GM12878 (cell line): ENCODE measurements around the gene SLC4A5. TPM values are rescaled to one million over a fixed set of nuclear protein-coding genes. Genes with fewer than 3 reads are reported as not detected.
A peak's percentile ranks its signal among the peaks of the same experiment; 100 is the strongest.

Experiments used
- BCLAF1 ChIP-seq: fragments of 450-650 bp; IDR thresholded peaks from 2 replicates; pipeline ENCODE4 v1.6.1; 2017; ENCODE audit warnings: antibody characterized with exemption, mild to moderate bottlenecking, moderate library complexity
- CBX5 ChIP-seq: sonication (generic); IDR thresholded peaks from 2 replicates; pipeline ENCODE4 v1.6.1; 2016; ENCODE audit warnings: low read depth, moderate library complexity, mild to moderate bottlenecking, inconsistent platforms
- CREB1 ChIP-seq: IDR thresholded peaks from 2 replicates; pipeline ENCODE4 v1.6.1; 2012; ENCODE audit warnings: low read depth, mild to moderate bottlenecking, inconsistent platforms
- CREM ChIP-seq: IDR thresholded peaks from 2 replicates; pipeline ENCODE4 v1.6.1; 2014; ENCODE audit warnings: antibody characterized with exemption, low read depth
- CUX1 ChIP-seq: IDR thresholded peaks from 2 replicates; pipeline ENCODE4 v1.6.1; 2012; ENCODE audit warnings: improper control_type of control experiment, low read depth, low read length; ENCODE audit not compliant: insufficient replicate concordance
- DPF2 ChIP-seq: fragments of 450-650 bp; IDR thresholded peaks from 2 replicates; pipeline ENCODE4 v1.6.1; 2017; ENCODE audit warnings: mild to moderate bottlenecking
- FOXM1 ChIP-seq: IDR thresholded peaks from 2 replicates; pipeline ENCODE4 v1.6.1; 2012; ENCODE audit warnings: low read depth, mild to moderate bottlenecking, inconsistent platforms, low read length, moderate library complexity
- JUND ChIP-seq: IDR thresholded peaks from 2 replicates; pipeline ENCODE4 v1.6.1; 2012; ENCODE audit warnings: low read depth, mild to moderate bottlenecking, low read length, improper control_type of control experiment, moderate library complexity
- KAT2A ChIP-seq: conservative IDR thresholded peaks from 2 replicates; pipeline ENCODE4 v1.6.1; 2011; ENCODE audit warnings: low read depth, low read length; ENCODE audit not compliant: control insufficient read depth
- NKRF ChIP-seq: fragments of 450-650 bp; conservative IDR thresholded peaks from 2 replicates; pipeline ENCODE4 v1.6.1; 2017; ENCODE audit warnings: mild to moderate bottlenecking, moderate library complexity
- NRF1 ChIP-seq: conservative IDR thresholded peaks from 2 replicates; pipeline ENCODE4 v1.6.1; 2011; ENCODE audit warnings: mild to moderate bottlenecking, low read depth, low read length, improper control_type of control experiment
- RB1 ChIP-seq: fragments of 450-650 bp; formaldehyde crosslinking; IDR thresholded peaks from 2 replicates; pipeline ENCODE4 v1.6.1; 2017; ENCODE audit warnings: mild to moderate bottlenecking, borderline replicate concordance
- RFX5 ChIP-seq: IDR thresholded peaks from 2 replicates; pipeline ENCODE4 v1.6.1; 2011; ENCODE audit warnings: low read depth, low read length, improper control_type of control experiment
- SMARCA5 ChIP-seq: fragments of 450-650 bp; IDR thresholded peaks from 2 replicates; pipeline ENCODE4 v1.6.1; 2017; ENCODE audit warnings: mild to moderate bottlenecking
- SUZ12 ChIP-seq: fragments of 200-600 bp; sonication (generic); IDR thresholded peaks from one replicate; pipeline ENCODE4 v1.6.1; 2018; ENCODE audit warnings: antibody characterized with exemption, mild to moderate bottlenecking; ENCODE audit not compliant: unreplicated experiment
- ZBTB40 ChIP-seq: fragments of 450-650 bp; IDR thresholded peaks from 2 replicates; pipeline ENCODE4 v1.6.1; 2016; ENCODE audit warnings: mild to moderate bottlenecking, moderate library complexity, borderline replicate concordance
- polyA plus RNA-seq, 11 experiments: library from polyadenylated mRNA; depleted of rRNA in 4 of 11; unstranded in 6 of 11; stranded (reverse) in 5 of 11; fragments of >200 nt; fragmentation: Nextera tagmentation in 4 of 11; fragmentation: Illumina TruSeq in 1 of 11; extraction: Ambion mirVana in 4 of 11; extraction: Trizol in 1 of 11; gene quantifications; 1 replicate in 1 of 11; 2 replicates in 10 of 11; pipeline versions ENCODE4 v1.2.1 to v1.2.3, GENCODE V29; 2011 to 2016; ENCODE audit warnings: inconsistent platforms in 2 of 11, missing spikeins in 2 of 11, low read depth in 1 of 11
- total RNA-seq, 4 experiments: library from RNA; depleted of rRNA in 3 of 4; stranded (reverse); fragments of >200 nt in 3 of 4; fragmentation: Illumina TruSeq in 1 of 4; extraction: Trizol in 1 of 4; gene quantifications; 2 replicates each; pipeline versions ENCODE4 v1.2.1 to v1.2.3, GENCODE V29; 2013 to 2021

SLC4A5 gene
- total and polyA plus RNA-seq, 10 of the 15 experiments (the other 5 are each of a cell fraction or from before 2014, with no cell fraction given): 0.15 to 4.7 (median 1.6) TPM

- no peak for TF ChIP-seq CUX1
- no peak for TF ChIP-seq CBX5
- TF ChIP-seq FOXM1: no peak
- no peak for TF ChIP-seq BCLAF1
- no peak for TF ChIP-seq JUND
- TF ChIP-seq KAT2A: no peak
- TF ChIP-seq CREM: no peak; the same call in 1 of the 2 replicates
- TF ChIP-seq RFX5: peak; percentile 90
- no peak for TF ChIP-seq NRF1
- TF ChIP-seq ZBTB40: 0 out of 2 replicates have a peak, but pooled peaks have one; percentile 14
- TF ChIP-seq SUZ12: no peak
- peak; percentile 76; the same call in 1 of the 2 replicates for TF ChIP-seq CREB1
- peak; percentile 20; the same call in 1 of the 2 replicates for TF ChIP-seq NKRF
- 0 out of 2 replicates have a peak, but pooled peaks have one; percentile 37 for TF ChIP-seq SMARCA5
- TF ChIP-seq DPF2: 0 out of 2 replicates have a peak, but pooled peaks have one; percentile 7
- TF ChIP-seq RB1: no peak
Measured at GRCh38 chr2:74198023-74198460, 145.2 kb downstream of the SLC4A5 start (continued).
